HepG2 (cell line): ENCODE measurements around the gene CAPN11. TPM values are rescaled to one million over a fixed set of nuclear protein-coding genes. Genes with fewer than 3 reads are reported as not detected.

Source experiments
- ATF7 ChIP-seq, 2 experiments: fragments of 450-650 bp in 1 of 2; sonication (generic) in 1 of 2; formaldehyde crosslinking in 1 of 2; IDR thresholded peaks; 2 replicates each; pipeline versions ENCODE4 v1.4.0 to v1.6.1; 2016 to 2020; ENCODE audit warnings: antibody characterized with exemption in 1 of 2, mild to moderate bottlenecking in 1 of 2, missing genetic modification reagents in 1 of 2
- HOXA5 ChIP-seq: sonication (generic); formaldehyde crosslinking; IDR thresholded peaks from 2 replicates; pipeline ENCODE4 v1.4.0; 2020; ENCODE audit warnings: missing genetic modification reagents
- MIER3 ChIP-seq: IDR thresholded peaks from 2 replicates; pipeline ENCODE4 v1.6.1; 2016; ENCODE audit warnings: missing compliant biosample characterization, borderline replicate concordance
- PAF1 ChIP-seq: IDR thresholded peaks from 2 replicates; pipeline ENCODE4 v1.6.1; 2016; ENCODE audit warnings: missing genetic modification reagents, missing compliant biosample characterization
- RXRB ChIP-seq: IDR thresholded peaks from 2 replicates; pipeline ENCODE4 v1.6.1; 2016; ENCODE audit warnings: borderline replicate concordance, missing genetic modification reagents, missing compliant biosample characterization
- SCMH1 ChIP-seq: sonication (generic); formaldehyde crosslinking; IDR thresholded peaks from 2 replicates; pipeline ENCODE4 v1.9.0; 2021; ENCODE audit warnings: missing genetic modification reagents, mild to moderate bottlenecking, borderline replicate concordance
- ZNF124 ChIP-seq: sonication (generic); formaldehyde crosslinking; IDR thresholded peaks from 2 replicates; pipeline ENCODE4 v1.4.0; 2020; ENCODE audit warnings: missing genetic modification reagents
- ZNF598 ChIP-seq: sonication (generic); formaldehyde crosslinking; IDR thresholded peaks from 2 replicates; pipeline ENCODE4 v1.5.1; 2020; ENCODE audit warnings: mild to moderate bottlenecking, missing genetic modification reagents, borderline replicate concordance
- ZNF615 ChIP-seq: sonication (generic); formaldehyde crosslinking; IDR thresholded peaks from 2 replicates; pipeline ENCODE4 v1.5.0; 2020; ENCODE audit warnings: mild to moderate bottlenecking, missing genetic modification reagents, borderline replicate concordance
- ZNF7 ChIP-seq: IDR thresholded peaks from 2 replicates; pipeline ENCODE4 v1.6.1; 2016; ENCODE audit warnings: missing biosample characterization, missing genetic modification reagents
- polyA plus RNA-seq, 8 experiments: library from polyadenylated mRNA; depleted of rRNA in 3 of 8; stranded (reverse) in 7 of 8; unstranded in 1 of 8; fragments of >200 nt; fragmentation: Illumina TruSeq in 4 of 8; extraction: Trizol in 4 of 8; gene quantifications; 2 replicates each; pipeline versions ENCODE4 v1.2.1 to v1.2.3, GENCODE V29; 2011 to 2016; ENCODE audit warnings: low read depth in 4 of 8, missing spikeins in 1 of 8, mixed read lengths in 1 of 8; ENCODE audit not compliant: insufficient read depth in 1 of 8
- total RNA-seq, 5 experiments: library from RNA; depleted of rRNA; stranded (reverse); fragments of >200 nt; fragmentation: Illumina TruSeq; extraction: Trizol; gene quantifications; 2 replicates each; pipeline ENCODE4 v1.2.3, GENCODE V29; 2016; ENCODE audit warnings: low read depth in 1 of 5
- TF ChIP-seq, protein P1 (sequence below): sonication (generic); formaldehyde crosslinking; IDR thresholded peaks from 2 replicates; pipeline ENCODE4 v1.4.0; 2020; ENCODE audit warnings: missing genetic modification reagents
- TF ChIP-seq, protein P2 (sequence below): sonication (generic); formaldehyde crosslinking; IDR thresholded peaks from 2 replicates; pipeline ENCODE4 v1.4.0; 2020; ENCODE audit warnings: missing genetic modification reagents, borderline replicate concordance
- TF ChIP-seq, protein P3 (sequence below): sonication (generic); formaldehyde crosslinking; IDR thresholded peaks from 2 replicates; pipeline ENCODE4 v1.5.1; 2020; ENCODE audit warnings: mild to moderate bottlenecking, missing genetic modification reagents, borderline replicate concordance
- TF ChIP-seq, protein P4 (sequence below): IDR thresholded peaks from 2 replicates; pipeline ENCODE4 v1.6.1; 2016; ENCODE audit warnings: missing compliant biosample characterization, missing genetic modification reagents, borderline replicate concordance
- TF ChIP-seq, protein P5 (sequence below): sonication (generic); formaldehyde crosslinking; IDR thresholded peaks from 2 replicates; pipeline ENCODE4 v1.5.1; 2020; ENCODE audit warnings: mild to moderate bottlenecking, missing genetic modification reagents

The CAPN11 gene
- total and polyA plus RNA-seq, 2 of the 13 experiments (the other 11 are each of a cell fraction or from before 2014, with no cell fraction given) = 0.07 to 0.11 TPM

DNA sequence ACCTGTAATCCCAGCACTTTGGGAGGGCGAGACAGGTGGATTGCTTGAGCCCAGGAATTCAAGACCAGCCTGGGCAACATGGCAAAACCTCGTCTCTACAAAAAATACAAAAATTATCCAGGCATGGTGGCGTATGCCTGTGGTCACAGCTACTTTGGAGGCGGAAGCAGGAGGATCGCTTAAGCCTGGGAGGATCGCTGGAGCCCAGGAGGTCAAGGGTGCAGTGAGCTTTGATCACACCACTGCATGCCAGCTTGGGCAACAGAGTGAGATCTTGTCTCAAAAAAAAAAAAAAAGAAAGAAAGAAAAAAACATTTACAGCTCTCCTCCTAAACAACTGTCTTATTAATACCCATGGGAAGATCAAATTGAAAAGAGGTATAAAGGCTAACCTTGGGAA, 49.3 kb downstream of the CAPN11 start (continued):
- TF ChIP-seq ZNF124 (no peak), MIER3 (CRISPR knock-in tag) (0 out of 2 replicates have a peak, but pooled peaks have one; percentile 34), ZNF7 (CRISPR knock-in tag) (no peak), HOXA5 (0 out of 2 replicates have a peak, but pooled peaks have one; percentile 8), ZNF598 (CRISPR knock-in tag) (no peak), PAF1 (no peak), RXRB (CRISPR knock-in tag) (peak; percentile 47; the same call in 1 of the 2 replicates), SCMH1 (no peak), ATF7 (IDR thresholded peaks at IDR 0.05) (no peak), ATF7 (CRISPR knock-in tag; IDR thresholded peaks at IDR 0.05) (no peak), ZNF615 (CRISPR knock-in tag) (no peak)
- TF ChIP-seq, protein P1, sequence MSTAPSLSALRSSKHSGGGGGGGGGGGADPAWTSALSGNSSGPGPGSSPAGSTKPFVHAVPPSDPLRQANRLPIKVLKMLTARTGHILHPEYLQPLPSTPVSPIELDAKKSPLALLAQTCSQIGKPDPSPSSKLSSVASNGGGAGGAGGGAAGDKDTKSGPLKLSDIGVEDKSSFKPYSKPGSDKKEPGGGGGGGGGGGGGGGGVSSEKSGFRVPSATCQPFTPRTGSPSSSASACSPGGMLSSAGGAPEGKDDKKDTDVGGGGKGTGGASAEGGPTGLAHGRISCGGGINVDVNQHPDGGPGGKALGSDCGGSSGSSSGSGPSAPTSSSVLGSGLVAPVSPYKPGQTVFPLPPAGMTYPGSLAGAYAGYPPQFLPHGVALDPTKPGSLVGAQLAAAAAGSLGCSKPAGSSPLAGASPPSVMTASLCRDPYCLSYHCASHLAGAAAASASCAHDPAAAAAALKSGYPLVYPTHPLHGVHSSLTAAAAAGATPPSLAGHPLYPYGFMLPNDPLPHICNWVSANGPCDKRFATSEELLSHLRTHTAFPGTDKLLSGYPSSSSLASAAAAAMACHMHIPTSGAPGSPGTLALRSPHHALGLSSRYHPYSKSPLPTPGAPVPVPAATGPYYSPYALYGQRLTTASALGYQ = no peak
- TF ChIP-seq, protein P2, sequence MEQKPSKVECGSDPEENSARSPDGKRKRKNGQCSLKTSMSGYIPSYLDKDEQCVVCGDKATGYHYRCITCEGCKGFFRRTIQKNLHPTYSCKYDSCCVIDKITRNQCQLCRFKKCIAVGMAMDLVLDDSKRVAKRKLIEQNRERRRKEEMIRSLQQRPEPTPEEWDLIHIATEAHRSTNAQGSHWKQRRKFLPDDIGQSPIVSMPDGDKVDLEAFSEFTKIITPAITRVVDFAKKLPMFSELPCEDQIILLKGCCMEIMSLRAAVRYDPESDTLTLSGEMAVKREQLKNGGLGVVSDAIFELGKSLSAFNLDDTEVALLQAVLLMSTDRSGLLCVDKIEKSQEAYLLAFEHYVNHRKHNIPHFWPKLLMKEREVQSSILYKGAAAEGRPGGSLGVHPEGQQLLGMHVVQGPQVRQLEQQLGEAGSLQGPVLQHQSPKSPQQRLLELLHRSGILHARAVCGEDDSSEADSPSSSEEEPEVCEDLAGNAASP (CRISPR knock-in tag) = no peak
- TF ChIP-seq, protein P3, sequence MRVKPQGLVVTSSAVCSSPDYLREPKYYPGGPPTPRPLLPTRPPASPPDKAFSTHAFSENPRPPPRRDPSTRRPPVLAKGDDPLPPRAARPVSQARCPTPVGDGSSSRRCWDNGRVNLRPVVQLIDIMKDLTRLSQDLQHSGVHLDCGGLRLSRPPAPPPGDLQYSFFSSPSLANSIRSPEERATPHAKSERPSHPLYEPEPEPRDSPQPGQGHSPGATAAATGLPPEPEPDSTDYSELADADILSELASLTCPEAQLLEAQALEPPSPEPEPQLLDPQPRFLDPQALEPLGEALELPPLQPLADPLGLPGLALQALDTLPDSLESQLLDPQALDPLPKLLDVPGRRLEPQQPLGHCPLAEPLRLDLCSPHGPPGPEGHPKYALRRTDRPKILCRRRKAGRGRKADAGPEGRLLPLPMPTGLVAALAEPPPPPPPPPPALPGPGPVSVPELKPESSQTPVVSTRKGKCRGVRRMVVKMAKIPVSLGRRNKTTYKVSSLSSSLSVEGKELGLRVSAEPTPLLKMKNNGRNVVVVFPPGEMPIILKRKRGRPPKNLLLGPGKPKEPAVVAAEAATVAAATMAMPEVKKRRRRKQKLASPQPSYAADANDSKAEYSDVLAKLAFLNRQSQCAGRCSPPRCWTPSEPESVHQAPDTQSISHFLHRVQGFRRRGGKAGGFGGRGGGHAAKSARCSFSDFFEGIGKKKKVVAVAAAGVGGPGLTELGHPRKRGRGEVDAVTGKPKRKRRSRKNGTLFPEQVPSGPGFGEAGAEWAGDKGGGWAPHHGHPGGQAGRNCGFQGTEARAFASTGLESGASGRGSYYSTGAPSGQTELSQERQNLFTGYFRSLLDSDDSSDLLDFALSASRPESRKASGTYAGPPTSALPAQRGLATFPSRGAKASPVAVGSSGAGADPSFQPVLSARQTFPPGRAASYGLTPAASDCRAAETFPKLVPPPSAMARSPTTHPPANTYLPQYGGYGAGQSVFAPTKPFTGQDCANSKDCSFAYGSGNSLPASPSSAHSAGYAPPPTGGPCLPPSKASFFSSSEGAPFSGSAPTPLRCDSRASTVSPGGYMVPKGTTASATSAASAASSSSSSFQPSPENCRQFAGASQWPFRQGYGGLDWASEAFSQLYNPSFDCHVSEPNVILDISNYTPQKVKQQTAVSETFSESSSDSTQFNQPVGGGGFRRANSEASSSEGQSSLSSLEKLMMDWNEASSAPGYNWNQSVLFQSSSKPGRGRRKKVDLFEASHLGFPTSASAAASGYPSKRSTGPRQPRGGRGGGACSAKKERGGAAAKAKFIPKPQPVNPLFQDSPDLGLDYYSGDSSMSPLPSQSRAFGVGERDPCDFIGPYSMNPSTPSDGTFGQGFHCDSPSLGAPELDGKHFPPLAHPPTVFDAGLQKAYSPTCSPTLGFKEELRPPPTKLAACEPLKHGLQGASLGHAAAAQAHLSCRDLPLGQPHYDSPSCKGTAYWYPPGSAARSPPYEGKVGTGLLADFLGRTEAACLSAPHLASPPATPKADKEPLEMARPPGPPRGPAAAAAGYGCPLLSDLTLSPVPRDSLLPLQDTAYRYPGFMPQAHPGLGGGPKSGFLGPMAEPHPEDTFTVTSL (CRISPR knock-in tag) = no peak
- TF ChIP-seq, protein P4, sequence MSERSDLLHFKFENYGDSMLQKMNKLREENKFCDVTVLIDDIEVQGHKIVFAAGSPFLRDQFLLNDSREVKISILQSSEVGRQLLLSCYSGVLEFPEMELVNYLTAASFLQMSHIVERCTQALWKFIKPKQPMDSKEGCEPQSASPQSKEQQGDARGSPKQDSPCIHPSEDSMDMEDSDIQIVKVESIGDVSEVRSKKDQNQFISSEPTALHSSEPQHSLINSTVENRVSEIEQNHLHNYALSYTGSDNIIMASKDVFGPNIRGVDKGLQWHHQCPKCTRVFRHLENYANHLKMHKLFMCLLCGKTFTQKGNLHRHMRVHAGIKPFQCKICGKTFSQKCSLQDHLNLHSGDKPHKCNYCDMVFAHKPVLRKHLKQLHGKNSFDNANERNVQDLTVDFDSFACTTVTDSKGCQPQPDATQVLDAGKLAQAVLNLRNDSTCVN = no peak
- TF ChIP-seq, protein P5, sequence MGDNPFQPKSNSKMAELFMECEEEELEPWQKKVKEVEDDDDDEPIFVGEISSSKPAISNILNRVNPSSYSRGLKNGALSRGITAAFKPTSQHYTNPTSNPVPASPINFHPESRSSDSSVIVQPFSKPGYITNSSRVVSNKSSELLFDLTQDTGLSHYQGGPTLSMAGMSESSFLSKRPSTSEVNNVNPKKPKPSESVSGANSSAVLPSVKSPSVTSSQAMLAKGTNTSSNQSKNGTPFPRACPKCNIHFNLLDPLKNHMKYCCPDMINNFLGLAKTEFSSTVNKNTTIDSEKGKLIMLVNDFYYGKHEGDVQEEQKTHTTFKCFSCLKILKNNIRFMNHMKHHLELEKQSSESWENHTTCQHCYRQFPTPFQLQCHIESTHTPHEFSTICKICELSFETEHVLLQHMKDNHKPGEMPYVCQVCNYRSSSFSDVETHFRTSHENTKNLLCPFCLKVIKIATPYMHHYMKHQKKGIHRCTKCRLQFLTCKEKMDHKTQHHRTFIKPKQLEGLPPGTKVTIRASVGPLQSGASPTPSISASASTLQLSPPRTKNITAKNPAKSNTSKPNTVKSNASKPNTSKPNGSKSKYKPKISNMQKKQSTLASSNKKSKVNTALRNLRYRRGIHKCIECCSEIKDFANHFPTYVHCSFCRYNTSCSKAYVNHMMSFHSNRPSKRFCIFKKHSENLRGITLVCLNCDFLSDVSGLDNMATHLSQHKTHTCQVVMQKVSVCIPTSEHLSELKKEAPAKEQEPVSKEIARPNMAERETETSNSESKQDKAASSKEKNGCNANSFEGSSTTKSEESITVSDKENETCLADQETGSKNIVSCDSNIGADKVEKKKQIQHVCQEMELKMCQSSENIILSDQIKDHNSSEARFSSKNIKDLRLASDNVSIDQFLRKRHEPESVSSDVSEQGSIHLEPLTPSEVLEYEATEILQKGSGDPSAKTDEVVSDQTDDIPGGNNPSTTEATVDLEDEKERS (CRISPR knock-in tag) = no peak
